UCSD-AML1 (cell line): ENCODE results near the gene CD2BP2.
"Not testable (repeated sequence)": the region's sequence is repeated elsewhere in the genome, so short reads cannot be mapped to it uniquely, and the experiment has no call there.

ENCODE experiments used
- DNase-seq: peaks from one replicate; lab custom pipeline; 2025; ENCODE audit not compliant: unreplicated experiment; lab: John Stamatoyannopoulos, UW

Gene CD2BP2

GRCh38 chr16:30343491-30343820 is 11.7 kb downstream of the CD2BP2 start:
- not testable (repeated sequence) for DNase-seq

DNA sequence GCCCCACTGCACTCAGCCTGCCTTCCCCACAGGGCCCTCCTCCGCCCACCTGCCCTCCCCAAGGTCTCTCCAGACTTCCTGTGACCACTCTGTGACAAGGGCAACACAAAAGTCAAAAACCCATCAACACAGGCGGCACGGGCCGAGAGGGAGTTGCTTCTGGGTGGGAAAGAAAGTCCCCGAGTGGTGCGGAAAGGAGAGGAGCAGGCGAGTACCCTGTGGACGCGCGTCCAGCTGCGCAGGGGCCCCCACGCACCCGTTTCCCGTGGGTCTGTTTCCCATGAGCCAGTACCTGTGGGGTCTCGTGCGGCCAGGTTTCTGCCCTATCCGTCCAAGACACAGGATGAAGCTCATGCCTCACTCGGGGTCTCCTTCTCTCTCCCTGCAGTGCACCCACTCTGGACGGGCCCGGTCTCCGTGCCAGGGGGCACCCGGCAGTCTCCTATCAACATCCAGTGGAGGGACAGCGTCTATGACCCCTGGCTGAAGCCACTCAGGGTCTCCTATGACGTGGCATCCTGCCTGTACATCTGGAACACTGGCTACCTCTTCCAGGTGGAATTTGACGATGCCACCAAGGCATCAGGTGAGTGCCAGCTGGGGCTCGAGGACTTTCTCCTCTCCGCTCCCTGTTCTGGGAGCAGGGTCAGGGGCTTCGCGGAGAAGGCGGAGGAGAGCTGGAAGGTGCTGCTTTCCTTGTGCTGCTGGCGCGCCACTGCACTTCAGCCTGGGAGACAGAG is 12.2 kb downstream of the CD2BP2 start:
- DNase-seq = no peak

- DNase-seq = not testable (repeated sequence)
Measured at GRCh38 chr16:30341971-30342370, 13.1 kb downstream of the CD2BP2 start.

GRCh38 chr16:30340621-30341020 is 14.5 kb downstream of the CD2BP2 start:
- DNase-seq = no peak

DNA sequence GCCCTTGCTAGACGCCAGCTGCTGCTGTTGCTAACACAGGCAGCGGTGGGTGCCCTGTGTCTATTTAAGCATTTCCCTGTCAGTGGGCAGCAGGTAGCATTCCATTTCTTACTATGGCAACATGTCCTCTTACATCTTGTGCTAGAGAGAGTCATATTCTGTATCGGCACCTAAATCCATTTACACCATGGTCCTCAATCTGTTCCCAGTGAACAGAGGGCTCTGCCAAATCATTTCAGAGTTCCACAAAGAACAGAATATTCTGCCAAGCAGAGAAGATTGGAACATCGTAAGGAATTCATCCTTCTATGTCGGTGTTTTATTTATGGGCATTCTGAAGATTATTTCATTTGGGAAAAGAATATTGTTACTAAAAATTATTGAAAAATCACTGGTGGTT is 16.4 kb downstream of the CD2BP2 start:
- not testable (repeated sequence) for DNase-seq

DNA sequence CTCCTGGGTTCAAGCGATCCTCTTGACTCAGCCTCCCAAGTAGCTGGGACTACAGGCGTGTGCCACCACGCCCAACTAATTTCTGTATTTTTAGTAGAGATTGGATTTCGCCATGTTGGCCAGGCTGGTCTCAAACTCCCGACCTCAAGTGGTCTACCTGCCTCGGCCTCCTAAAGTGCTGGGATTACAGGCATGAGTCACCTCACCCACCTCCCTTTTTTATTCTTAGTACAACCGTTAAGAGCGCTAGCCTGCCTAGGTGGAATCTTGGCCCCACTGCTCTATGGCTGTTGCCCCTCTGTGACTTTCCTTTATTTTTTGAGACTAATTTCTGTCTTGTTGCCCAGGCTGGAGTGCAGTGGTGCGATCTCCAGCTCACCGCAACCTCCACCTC is 17.1 kb downstream of the CD2BP2 start:
- not testable (repeated sequence) for DNase-seq

GRCh38 chr16:30335598-30336474 is 19.3 kb downstream of the CD2BP2 start:
- no peak for DNase-seq

- DNase-seq = peak; percentile 91
Measured at GRCh38 chr16:30335028-30335597, 20.0 kb downstream of the CD2BP2 start.

DNA sequence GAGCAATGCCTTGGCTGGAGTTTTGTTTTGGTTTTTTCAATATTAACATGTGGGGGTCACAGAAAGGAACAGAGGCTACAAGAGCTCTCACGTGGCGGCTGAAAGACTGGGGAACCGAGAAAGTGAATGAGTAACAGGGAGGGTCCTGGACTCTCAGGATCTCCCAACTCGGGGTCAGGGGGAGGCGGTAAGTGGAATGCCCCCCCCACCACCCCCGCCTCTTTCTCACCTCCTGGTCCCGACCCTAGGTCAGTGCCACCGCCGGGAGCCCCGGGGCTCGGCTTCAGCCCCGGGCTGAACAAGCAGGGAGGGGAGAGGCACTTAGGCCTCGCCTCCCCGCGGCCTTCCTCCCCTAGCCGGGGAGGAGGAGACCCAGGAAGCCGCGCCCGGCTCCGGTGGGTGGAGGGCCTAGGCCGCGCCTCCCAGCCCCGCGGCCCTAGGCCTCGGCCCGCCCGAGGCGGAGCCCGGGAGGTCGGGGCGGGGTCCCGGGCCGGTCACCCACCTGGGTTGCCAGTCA is 20.6 kb downstream of the CD2BP2 start:
- DNase-seq = peak; percentile 84

DNA sequence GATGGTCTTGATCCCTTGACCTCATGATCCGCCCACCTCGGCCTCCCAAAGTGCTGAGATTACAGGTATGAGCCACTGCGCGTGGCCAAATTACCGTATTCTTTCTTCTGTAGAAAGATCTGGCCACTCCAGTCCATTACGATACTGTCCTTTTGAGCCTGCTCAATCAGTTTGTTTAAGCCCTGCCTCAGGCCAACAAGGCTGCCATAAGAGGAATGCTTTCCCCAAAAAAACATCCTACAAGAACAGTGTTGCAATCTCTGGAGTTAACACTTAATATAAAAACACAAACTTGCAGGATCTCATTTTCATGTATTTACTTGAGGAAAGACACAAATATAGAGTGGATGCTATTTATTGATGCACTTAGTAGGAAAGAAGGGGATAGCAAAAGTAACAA is 30.9 kb downstream of the CD2BP2 start:
- not testable (repeated sequence) for DNase-seq

GRCh38 chr16:30318647-30319046 is 36.5 kb downstream of the CD2BP2 start:
- not testable (repeated sequence) for DNase-seq

GRCh38 chr16:30310937-30311336 is 44.2 kb downstream of the CD2BP2 start:
- DNase-seq = not testable (repeated sequence)

- not testable (repeated sequence) for DNase-seq
Measured at GRCh38 chr16:30309255-30309654, 45.9 kb downstream of the CD2BP2 start.
